Inferior parietal cortex (tissue), 1 donor: ENCODE measurements around the gene GALNT18.

ENCODE experiments used
- DNase-seq: peaks from one replicate; pipeline ENCODE4 v3.0.0-alpha.2; 2016; ENCODE audit errors: extremely low spot score

The GALNT18 gene

DNA sequence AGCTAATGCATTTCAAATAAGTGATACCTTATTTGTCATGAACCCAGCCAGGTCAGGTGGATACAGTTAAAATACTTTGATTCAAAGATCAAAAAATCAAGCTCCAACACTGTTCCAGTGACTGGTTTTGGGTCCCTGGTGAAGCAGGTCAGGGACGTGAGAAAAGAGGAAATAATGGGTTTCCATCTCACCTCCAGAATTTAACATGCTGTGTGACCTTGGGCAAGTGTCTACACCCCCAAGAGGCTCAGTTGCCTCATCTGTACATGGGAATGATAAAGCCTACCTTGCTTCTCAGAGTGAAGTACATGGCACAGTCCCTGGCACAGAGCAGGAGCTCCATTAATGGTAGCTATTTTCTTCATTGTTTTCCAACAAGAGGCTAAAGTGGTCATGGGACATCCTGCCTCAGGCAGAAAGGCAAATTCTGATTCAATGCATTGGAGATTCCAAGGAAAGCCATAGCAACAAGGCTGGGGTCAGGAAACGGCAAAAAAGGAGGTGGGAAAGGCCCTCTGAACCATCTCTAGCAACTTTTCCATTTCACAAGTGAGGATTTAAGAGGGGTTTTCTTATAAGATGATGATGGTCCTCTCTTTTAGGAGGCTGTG, 377.2 kb downstream of the GALNT18 start:
- DNase-seq, result no peak

DNA sequence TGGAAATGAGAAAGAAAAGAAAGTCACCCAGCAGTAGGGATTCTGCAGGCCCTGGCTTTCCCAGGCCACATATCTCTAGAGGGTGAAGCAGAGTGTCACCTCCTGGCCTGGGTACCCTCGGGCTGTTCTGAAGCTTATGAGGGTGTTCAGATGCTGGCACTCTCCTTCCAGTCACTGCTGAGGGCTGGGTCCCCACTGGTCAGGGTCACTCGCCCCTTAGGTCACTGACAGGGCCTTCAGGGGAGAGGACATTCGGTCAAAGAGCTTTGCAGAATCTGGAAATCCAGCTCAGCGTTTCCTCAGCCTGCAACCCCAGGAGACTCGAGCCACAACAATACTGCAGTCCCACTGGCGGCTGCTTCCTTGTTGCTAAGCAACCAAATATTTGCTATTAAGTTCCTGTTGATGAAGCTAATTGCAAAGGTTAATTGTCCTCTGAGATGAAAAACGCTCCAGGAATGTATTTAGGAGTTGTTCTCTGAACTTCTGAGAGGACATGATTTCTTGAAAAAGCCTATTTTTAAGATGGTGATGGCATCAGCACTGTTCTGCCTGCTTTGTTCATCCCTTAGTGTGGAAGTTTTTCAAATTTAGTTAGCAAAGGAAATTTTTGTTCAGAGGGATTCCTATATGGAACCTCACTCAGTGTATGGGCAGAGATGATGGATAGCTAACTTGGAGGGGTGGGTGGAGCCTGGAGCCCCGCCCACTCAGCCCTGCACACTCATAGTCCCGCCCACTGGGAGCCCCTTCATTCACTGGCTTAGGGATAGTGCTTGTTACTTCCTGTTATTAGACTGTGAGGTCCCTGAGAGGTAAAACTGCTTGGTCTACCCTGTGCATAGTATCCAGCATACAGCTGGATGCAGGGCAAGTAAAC, 378.0 kb downstream of the GALNT18 start:
- DNase-seq, result no peak

DNA sequence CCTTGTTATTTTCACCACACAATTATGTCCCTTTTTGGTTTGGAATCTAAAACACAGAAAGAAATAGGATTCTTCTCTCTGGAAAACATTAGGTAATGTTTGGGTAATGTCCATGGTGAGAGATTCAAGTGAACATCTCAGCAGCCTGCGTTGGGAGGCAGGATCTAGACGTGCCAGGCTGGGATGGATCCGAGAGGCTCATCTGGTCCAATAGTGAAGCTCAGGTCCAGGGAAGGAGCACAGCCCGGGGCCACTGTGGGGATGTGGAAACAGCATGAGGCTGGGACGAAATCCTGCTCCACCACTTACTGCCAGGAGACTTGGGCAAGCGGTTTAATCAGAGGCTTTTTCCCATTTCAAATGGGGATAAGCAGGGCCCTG, 378.6 kb downstream of the GALNT18 start:
- no peak for DNase-seq

DNA sequence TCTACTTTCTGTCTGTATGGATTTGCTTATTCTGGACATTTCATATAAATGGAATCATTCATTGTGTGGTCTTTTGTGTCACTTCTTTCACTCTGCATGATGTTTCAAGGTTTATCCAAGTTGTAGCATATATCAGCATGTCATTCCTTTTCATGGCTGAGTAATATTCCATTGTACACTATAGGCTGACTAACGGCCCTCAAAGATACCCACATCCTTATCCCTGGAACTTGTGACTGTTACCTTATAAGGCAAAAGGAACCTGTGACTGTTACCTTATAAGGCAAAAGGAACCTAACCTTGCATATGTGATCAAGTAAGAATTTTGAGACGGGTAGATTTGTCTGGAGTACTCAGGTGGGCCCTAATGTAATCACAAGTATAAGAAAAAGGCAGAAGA, 380.5 kb downstream of the GALNT18 start:
- no peak for DNase-seq

DNA sequence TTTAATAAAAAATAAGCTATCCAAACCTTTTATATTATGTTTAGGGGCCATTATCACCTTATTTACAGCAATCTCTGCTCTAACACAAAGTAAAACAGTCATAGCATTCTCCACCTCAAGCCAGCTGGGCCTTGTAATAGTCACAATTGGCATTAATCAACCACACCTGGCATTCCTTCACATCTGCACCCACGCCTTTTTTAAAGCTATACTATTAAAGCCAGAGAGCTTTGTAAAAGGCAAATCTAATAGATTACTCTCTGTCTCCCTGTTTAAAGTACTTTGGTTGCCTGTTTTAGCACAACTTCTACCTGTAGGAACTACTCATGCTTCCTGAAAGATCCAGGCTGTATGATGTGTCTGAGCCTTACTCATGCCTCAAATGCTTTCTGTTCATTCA, 381.8 kb downstream of the GALNT18 start:
- no peak for DNase-seq

DNA sequence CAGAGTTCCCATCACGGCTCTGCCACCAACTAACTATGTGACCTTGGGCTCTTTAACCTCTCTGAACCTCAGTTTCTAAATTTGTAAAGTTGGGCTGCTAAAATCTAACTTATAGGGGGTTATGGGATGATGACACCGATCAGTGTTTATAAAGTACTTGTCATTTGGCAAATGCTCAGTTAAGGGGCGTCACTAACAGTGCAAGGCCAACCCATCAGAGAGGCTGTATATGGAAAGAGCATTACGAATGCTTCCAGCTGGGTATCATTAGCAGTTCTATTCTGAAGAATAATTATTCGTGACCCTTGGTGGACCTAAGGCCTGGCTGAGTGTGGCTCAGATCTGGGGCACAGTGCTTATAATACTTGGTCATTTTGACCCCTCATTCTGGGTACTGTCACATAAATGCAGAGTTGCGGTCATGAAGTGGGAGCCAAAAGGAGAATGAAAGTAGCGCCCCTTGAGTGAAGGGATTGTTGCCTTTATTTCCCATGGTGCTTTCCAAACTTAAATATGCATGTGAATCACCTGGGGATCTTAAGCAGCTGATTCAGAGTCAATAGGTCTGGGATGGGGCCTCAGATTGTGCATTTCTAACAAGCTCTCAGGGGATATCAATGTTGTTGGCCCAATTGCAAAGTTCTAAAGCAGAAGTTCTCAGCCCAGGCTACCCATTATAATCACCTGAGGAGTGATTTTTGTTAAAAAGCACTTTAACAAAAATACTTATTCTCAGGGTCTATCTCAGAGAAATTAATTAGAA, 384.6 kb downstream of the GALNT18 start:
- no peak for DNase-seq

DNA sequence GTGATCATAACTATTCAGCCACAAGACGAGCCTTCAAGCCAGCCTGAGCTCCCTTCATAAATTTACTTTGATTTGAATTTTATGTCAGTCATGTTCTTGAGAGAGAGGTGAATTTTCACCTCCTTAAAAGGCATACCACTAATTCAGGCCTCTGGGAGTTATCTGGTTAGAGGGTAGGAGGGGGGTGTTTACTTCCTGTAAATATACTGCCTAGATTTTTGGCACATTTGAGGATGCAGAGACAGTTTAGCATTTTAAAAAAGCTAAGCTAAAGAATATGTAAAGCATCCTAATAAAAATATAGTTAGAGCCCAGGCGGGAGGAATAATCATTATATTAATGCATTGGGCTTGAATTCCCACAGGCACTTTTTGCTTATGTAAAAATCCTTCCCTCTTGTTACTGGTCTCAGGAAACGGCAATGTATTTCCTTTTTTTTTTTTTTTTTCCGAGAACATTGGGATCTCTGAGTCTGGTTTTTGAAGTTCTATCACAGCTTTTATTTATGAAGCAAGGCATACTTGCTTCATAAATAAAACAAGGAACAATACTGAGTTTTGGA, 385.2 kb downstream of the GALNT18 start:
- no peak for DNase-seq

DNA sequence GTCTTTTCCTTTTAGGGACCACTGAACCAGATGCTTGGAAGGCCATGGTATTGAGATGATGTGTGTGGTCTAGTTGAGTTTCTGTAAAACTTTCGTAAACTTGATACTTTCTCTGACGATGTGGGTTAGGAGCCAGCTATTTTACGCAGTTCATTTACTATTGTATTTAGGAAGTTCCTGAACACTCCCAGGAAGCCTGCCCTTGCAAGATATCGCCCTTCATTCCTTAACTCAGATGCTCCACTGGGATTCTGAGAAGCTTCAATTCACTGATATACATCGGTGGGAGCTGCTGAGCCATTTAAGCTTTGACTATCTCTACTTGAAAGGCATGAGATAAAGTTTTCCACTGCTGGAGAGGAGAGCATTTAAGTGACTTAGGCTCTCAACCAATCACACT, 390.0 kb downstream of the GALNT18 start:
- no peak for DNase-seq

DNA sequence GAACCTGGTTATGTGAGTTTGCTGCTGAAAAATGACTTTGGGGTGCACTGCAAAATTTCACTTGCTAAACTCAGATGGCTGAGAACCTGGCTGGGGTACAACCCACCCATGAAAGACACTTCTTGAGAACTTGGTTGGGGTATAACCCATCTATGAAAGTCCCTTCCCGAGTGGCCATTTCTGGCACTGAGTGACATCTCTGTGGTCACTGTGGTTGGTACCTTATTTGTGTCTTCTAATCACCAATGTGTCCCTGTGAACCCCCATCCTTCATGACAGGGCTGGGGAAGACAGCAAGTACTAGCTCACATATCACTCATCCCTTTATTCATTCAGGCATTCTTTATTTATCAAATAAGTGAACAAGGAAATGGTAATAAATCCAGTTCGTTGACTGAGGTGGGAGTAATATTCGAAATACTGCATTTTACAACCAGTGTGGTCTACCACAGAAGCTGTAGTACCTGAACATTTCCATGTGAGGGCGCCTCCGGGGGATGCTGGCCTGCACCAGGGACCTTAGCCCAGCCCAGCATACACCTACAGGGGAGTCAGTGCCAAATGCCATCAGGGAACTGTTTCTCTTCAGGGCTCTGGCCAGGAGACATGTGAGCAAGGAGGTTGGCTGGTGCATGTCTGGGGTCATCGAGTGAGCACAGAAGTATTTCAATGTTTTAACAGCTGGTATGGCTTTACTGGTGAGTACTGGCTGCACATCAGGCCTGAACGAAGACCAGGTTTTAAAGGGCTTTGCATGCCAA, 390.8 kb downstream of the GALNT18 start:
- no peak for DNase-seq

DNA sequence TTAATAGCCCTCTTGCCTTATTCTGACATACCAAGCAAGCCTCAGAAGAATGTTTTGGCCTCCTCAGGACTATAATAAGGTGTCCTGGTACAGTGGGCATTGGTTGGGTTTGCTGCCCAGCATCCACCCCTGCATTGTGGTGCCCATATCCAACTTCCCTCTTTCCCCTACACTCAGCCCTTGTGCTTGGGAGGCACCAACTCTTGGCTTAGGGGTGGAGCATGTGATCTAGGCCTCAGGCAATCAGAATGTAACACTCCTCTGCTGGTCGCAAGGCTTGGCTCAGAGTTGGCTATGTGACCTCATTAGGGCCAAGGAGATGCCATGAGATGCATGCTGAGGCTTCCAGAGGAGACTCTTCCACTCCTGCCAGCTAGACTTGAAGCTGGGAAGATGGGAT, 391.7 kb downstream of the GALNT18 start:
- no peak for DNase-seq

DNA sequence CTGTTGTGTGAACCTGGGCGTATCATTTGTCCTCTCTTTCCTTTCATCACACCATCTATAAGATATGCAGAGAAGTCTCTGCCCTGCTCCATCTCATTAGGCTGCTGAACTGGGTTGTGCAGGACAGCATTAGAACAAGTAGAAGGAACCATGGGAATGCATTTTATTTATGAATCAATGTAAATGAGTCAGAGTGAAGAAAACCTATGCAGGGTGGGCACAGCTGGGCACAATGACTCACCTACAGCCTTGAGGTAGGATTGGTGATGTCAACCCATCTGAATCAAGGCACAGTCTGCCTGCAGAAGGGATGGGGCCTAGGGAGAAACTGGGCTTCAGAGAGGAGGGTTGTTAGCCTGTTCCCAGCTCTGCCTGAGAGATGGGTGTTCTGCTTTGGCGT, 392.2 kb downstream of the GALNT18 start:
- DNase-seq, result no peak

DNA sequence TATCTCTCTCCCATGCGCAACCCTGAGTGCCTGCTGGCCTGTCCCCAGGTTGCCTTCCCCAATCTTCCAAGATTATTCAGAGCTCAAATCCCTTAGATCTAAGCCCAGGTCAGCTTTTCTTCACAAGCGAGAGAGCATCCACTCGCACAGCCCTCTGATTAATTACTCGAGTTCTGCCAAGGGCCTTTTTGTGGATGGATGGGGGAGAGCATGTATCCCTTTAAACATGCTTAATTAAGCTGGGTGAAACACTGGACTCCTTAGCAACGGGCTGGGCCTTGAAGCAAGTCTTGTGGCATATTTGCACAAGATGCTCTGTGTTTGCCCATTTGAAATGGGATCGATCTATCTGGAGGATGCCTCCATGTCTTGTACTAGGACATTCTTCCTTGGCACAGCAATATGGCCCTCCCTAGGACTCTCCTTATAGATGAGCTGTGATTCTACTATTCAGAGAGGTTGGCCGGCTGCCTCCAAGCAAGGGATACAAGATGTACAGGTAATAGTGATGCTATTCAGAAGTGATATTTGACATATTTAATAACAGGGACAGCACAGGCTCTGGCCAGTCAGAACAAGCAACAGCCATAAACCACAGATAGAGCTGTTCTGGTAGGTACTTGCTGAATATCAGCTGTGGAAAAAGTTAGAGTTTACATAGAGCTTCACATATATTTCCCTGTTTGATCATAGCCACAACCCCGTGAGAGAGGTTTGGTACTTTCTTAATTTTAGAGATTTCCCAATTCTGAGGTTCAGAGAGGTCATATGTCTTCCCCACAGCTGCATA, 394.3 kb downstream of the GALNT18 start:
- no peak for DNase-seq
